Endothelial cell (in vitro differentiated cells): Measurements from ENCODE around the gene UBIAD1. TPM values are rescaled to one million over a fixed set of nuclear protein-coding genes. Genes with fewer than 3 reads are reported as not detected.
A peak's percentile ranks its signal among the peaks of the same experiment; 100 is the strongest.

ENCODE experiments used
- DNase-seq: peaks from one replicate; pipeline ENCODE4 v3.0.0; 2021; ENCODE audit warnings: low spot score
- H3K27ac Mint-ChIP-seq: one replicate; pipeline ENCODE4 v1.8.0; 2021; ENCODE audit warnings: mixed read lengths, inconsistent platforms; ENCODE audit not compliant: unreplicated experiment
- H3K27me3 Mint-ChIP-seq: one replicate; pipeline ENCODE4 v1.8.0; 2021; ENCODE audit warnings: mild to moderate bottlenecking, moderate library complexity, mixed read lengths, inconsistent platforms; ENCODE audit not compliant: unreplicated experiment
- H3K36me3 Mint-ChIP-seq: one replicate; pipeline ENCODE4 v1.8.0; 2021; ENCODE audit warnings: mild to moderate bottlenecking, low read depth, mixed read lengths, inconsistent platforms; ENCODE audit not compliant: unreplicated experiment
- H3K4me1 Mint-ChIP-seq: one replicate; pipeline ENCODE4 v1.8.0; 2021; ENCODE audit warnings: mild to moderate bottlenecking, mixed read lengths, inconsistent platforms; ENCODE audit not compliant: unreplicated experiment
- H3K4me3 Mint-ChIP-seq: one replicate; pipeline ENCODE4 v1.8.0; 2021; ENCODE audit warnings: mild to moderate bottlenecking, mixed read lengths, inconsistent platforms; ENCODE audit not compliant: unreplicated experiment
- H3K9me3 Mint-ChIP-seq: one replicate; pipeline ENCODE4 v1.8.0; 2021; ENCODE audit warnings: mixed read lengths, inconsistent platforms; ENCODE audit not compliant: unreplicated experiment
- total RNA-seq: library from RNA; stranded (reverse); fragmentation: NEBNext Ultra II Directional; extraction: Animal tissue kit (Norgen Biotek cat#: 25700); gene quantifications from one replicate; pipeline ENCODE4 v1.2.1, GENCODE V29; 2021; ENCODE audit not compliant: unreplicated experiment
- TF ChIP-seq, protein P1 (sequence below): fragments of 200-600 bp; sonication (generic); IDR thresholded peaks from one replicate; pipeline ENCODE4 v1.5.0; 2021; ENCODE audit warnings: antibody characterized with exemption; ENCODE audit not compliant: unreplicated experiment

Gene UBIAD1
- total RNA-seq, 1 donor from 2014 or later, result 16.5 TPM

DNA sequence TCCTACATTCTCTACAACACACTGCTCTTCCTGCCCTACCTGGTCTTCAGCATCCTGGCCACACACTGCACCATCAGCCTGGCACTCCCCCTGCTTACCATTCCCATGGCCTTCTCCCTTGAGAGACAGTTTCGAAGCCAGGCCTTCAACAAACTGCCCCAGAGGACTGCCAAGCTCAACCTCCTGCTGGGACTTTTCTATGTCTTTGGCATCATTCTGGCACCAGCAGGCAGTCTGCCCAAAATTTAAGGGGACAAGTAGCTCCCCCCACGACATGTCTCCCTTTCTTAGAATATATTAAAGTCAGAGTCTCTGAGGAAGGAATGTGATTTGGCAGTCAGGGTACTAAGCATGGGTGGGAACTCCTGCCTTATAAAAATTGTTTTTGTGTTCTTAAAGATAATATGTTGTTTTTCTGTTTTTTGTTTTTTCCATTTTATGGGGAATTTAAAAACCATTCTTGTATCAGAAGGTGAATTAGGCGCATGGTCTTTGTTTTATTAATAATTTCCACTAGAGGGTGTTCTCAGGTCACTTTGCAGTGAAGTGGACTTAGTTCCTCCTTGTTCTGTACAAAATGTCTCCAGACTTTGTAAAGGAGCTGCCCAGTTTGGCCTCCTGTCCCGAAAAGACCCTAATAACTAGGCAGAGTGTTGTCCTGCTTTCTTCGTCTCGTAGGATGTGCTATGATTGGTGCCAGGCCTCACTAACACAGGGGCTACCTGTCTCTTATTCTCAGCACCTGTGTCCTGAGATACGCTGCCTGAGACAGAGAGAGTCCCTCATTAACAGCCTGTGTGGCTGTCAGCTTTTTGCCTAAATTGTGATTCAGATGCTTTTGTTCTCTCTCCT is 13.1 kb downstream of the UBIAD1 start:
- H3K4me3 Mint-ChIP-seq, result peak overlapping the region; percentile 9
- TF ChIP-seq, protein P1, sequence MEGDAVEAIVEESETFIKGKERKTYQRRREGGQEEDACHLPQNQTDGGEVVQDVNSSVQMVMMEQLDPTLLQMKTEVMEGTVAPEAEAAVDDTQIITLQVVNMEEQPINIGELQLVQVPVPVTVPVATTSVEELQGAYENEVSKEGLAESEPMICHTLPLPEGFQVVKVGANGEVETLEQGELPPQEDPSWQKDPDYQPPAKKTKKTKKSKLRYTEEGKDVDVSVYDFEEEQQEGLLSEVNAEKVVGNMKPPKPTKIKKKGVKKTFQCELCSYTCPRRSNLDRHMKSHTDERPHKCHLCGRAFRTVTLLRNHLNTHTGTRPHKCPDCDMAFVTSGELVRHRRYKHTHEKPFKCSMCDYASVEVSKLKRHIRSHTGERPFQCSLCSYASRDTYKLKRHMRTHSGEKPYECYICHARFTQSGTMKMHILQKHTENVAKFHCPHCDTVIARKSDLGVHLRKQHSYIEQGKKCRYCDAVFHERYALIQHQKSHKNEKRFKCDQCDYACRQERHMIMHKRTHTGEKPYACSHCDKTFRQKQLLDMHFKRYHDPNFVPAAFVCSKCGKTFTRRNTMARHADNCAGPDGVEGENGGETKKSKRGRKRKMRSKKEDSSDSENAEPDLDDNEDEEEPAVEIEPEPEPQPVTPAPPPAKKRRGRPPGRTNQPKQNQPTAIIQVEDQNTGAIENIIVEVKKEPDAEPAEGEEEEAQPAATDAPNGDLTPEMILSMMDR, result peak; percentile 11
- peak overlapping the region; percentile 25 for H3K27ac Mint-ChIP-seq

DNA sequence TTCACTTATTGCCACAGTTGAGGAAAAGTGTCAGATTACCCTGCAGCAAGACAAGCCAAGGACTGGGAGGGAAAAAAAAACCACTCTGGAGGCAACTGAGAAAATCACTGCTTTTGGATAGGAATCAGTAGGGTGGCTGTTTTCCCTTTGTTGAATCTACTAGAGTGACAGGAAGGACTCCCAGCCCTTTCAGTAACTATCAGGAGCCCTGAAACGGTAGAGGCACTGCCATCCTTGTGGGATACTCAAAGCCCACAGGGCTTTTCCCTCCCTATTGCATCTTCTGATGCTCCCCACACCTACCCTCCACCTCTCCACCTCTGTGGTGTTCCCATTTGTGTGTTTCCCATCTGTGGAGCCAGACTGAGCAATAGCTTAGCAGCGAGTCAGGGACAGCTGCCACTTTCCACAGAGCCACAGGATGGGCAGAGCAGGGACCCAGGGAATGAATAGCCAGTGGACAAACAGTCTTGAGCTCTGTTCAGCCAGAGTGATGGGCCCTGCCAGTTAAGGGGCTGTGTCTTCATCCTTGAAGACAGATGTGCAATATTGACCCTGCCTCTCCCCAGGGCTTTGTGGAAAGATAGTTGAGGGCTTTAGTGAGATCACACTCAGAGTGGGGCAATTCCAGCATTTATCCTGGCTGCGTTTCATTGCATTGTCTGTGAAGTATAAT is 13.9 kb downstream of the UBIAD1 start:
- Mint-ChIP-seq H3K27me3 (no peaks in the 10 kb centered on the region), H3K4me1 (peaks cover 9% of the 10 kb centered on the region), H3K9me3 (no peaks in the 10 kb centered on the region), H3K27ac (peak overlapping the region; percentile 25), H3K36me3 (peaks cover 23% of the 10 kb centered on the region), H3K4me3 (no peak overlapping the region)
- no peak for DNase-seq
- TF ChIP-seq, protein P1, result no peak

More for the DNA sequence above, 13.1 kb downstream of the UBIAD1 start:
- no peaks in the 10 kb centered on the region for H3K27me3 Mint-ChIP-seq
- peaks cover 23% of the 10 kb centered on the region for H3K36me3 Mint-ChIP-seq
- no peaks in the 10 kb centered on the region for H3K9me3 Mint-ChIP-seq
- no peak for DNase-seq
- H3K4me1 Mint-ChIP-seq, result peaks cover 17% of the 10 kb centered on the region

DNA sequence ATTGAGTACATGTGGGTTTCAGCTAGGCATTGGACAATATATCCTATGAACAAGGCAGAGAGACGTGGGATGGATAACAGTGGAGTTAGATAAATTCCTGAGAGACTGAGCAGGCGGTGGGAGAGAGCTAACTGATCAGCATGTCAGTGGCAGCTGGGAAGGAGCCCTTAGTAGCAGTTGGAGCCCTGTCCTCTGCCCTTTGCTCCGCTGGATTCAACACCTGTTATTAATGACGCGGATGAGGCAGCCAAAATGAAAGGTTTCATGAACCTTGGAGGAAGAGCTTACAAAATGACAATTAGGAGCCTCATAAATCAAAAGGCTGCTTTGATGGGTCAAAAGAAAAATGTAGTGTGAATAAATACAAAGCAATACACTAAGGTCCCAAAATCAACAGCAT is 16.1 kb downstream of the UBIAD1 start:
- no peak overlapping the region for H3K4me3 Mint-ChIP-seq
- no peak for DNase-seq
- no peaks in the 10 kb centered on the region for H3K9me3 Mint-ChIP-seq
- peaks cover 23% of the 10 kb centered on the region for H3K36me3 Mint-ChIP-seq
- no peak overlapping the region for H3K27ac Mint-ChIP-seq
- peaks cover 5% of the 10 kb centered on the region for H3K4me1 Mint-ChIP-seq
- TF ChIP-seq, protein P1, result no peak
- H3K27me3 Mint-ChIP-seq, result no peaks in the 10 kb centered on the region

DNA sequence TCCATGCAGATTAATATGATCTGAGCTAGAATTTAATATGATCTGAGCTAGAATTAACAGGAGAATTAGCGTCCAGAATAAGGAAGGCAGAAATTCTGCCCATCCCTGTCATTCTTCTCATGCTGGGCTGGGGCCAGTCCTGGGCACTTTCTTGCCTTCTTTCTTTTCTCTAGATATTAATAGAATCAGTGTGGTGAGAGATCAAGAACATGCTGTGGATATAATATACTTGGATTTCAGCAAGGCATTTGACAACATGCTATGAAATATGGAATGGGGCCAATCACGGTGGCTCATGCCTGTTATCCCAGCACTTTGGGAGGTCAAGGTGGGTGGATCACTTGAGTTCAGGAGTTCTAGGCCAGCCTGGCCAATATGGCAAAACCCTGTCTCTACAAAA is 18.1 kb downstream of the UBIAD1 start:
- H3K4me3 Mint-ChIP-seq, result no peak overlapping the region
- peaks cover 26% of the 10 kb centered on the region for H3K36me3 Mint-ChIP-seq
- H3K27me3 Mint-ChIP-seq, result no peaks in the 10 kb centered on the region
- TF ChIP-seq, protein P1, result no peak
- H3K27ac Mint-ChIP-seq, result no peak overlapping the region
- DNase-seq, result no peak
- H3K4me1 Mint-ChIP-seq, result peaks cover 11% of the 10 kb centered on the region
- H3K9me3 Mint-ChIP-seq, result no peaks in the 10 kb centered on the region

DNA sequence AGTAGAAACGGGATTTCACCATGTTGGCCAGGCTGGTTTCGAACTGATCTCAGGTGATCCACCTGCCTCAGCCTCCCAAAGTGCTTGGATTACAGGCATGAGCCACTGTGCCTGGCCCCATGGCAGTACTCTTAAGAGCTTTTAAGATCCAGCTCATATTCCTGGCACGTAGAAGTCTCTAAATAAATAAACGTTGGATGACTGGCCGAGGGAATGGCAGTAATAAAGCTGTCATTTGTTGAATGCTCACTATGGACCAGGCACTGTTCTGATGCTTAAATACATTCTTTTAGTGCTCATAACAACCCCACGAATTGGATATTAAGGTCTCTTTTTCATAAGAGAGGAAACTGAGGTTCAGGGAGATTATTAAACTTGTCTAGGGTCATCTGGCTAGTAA is 20.9 kb downstream of the UBIAD1 start:
- Mint-ChIP-seq H3K27me3 (no peaks in the 10 kb centered on the region), H3K4me1 (peaks cover 9% of the 10 kb centered on the region), H3K36me3 (peaks cover 16% of the 10 kb centered on the region), H3K4me3 (peak overlapping the region; percentile 62), H3K27ac (no peak overlapping the region), H3K9me3 (no peaks in the 10 kb centered on the region)
- DNase-seq, result no peak
- TF ChIP-seq, protein P1, result no peak
